DOHH2 (cell line): ENCODE measurements around the gene LCN2.

Experiments
- CTCF ChIP-seq: fragments of 200-600 bp; sonication (generic); IDR thresholded peaks from one replicate; pipeline ENCODE4 v1.5.1; 2014; ENCODE audit warnings: antibody characterized with exemption, mild to moderate bottlenecking, low read depth, low read length; ENCODE audit not compliant: poor library complexity, severe bottlenecking
- EZH2phosphoT487 ChIP-seq: fragments of 200-600 bp; sonication (generic); IDR thresholded peaks from 2 replicates; pipeline ENCODE4 v1.6.1; 2017; ENCODE audit warnings: borderline replicate concordance, mild to moderate bottlenecking, antibody characterized with exemption, low read length, moderate library complexity, mixed read lengths

- TF ChIP-seq CTCF: no peak
- no peak for TF ChIP-seq EZH2phosphoT487
These were observed 40.8 kb upstream of the LCN2 start for GRCh38 chr9:128108269-128109049.
